GM19467 (cell line): ENCODE results near the gene MAST4.
"Not testable (repeated sequence)": the region's sequence is repeated elsewhere in the genome, so short reads cannot be mapped to it uniquely, and the experiment has no call there.

Experiments
- ATAC-seq: cut with Tn5 transposase; IDR thresholded peaks from one replicate; pipeline ENCODE4 v1.9.1; 2021; ENCODE audit warnings: mild to moderate bottlenecking, moderate library complexity; ENCODE audit not compliant: unreplicated experiment

Gene MAST4

GRCh38 chr5:66805514-66806430 is 209.6 kb downstream of the MAST4 start:
- ATAC-seq: no peak

- ATAC-seq: no peak
These were observed 211.6 kb downstream of the MAST4 start for GRCh38 chr5:66807743-66808142.

- no peak for ATAC-seq
These were observed 212.5 kb downstream of the MAST4 start for GRCh38 chr5:66808663-66809062.

GRCh38 chr5:66810151-66810550 is 214.0 kb downstream of the MAST4 start:
- ATAC-seq: no peak

- ATAC-seq: no peak
These were observed 214.7 kb downstream of the MAST4 start for GRCh38 chr5:66810848-66811261.

- no peak for ATAC-seq
These were observed 216.1 kb downstream of the MAST4 start for GRCh38 chr5:66812291-66812690.

GRCh38 chr5:66813306-66813705 is 217.1 kb downstream of the MAST4 start:
- no peak for ATAC-seq

- ATAC-seq: no peak
These were observed 218.2 kb downstream of the MAST4 start for GRCh38 chr5:66814146-66814991.

- no peak for ATAC-seq
These were observed 222.2 kb downstream of the MAST4 start for GRCh38 chr5:66818304-66818934.

GRCh38 chr5:66818935-66819328 is 222.7 kb downstream of the MAST4 start:
- ATAC-seq: no peak

- ATAC-seq: no peak
These were observed 224.5 kb downstream of the MAST4 start for GRCh38 chr5:66820630-66821207.

- no peak for ATAC-seq
These were observed 225.7 kb downstream of the MAST4 start for GRCh38 chr5:66821688-66822429.

GRCh38 chr5:66822906-66823305 is 226.7 kb downstream of the MAST4 start:
- not testable (repeated sequence) for ATAC-seq

- ATAC-seq: no peak
These were observed 228.3 kb downstream of the MAST4 start for GRCh38 chr5:66824476-66824875.

GRCh38 chr5:66826263-66826662 is 230.1 kb downstream of the MAST4 start:
- ATAC-seq: no peak

- no peak for ATAC-seq
These were observed 230.5 kb downstream of the MAST4 start for GRCh38 chr5:66826696-66827095.

GRCh38 chr5:66828046-66828547 is 231.9 kb downstream of the MAST4 start:
- no peak for ATAC-seq

GRCh38 chr5:66828548-66829357 is 232.6 kb downstream of the MAST4 start:
- no peak for ATAC-seq

GRCh38 chr5:66829358-66829674 is 233.1 kb downstream of the MAST4 start:
- ATAC-seq: no peak
